Activated gamma-delta T cell (primary cell): ENCODE measurements around the gene TCF7L2.

Experiments
- DNase-seq: peaks from one replicate; lab custom pipeline; 2025; lab: John Stamatoyannopoulos, UW

TCF7L2 gene

GRCh38 chr10:112948196-112948595 is 1.9 kb upstream of the TCF7L2 start:
- no peak for DNase-seq

- no peak for DNase-seq
Measured at GRCh38 chr10:112949143-112949823, 764 bp upstream of the TCF7L2 start.

- DNase-seq = no peak
Measured at GRCh38 chr10:112950714-112951358, 789 bp downstream of the TCF7L2 start.

GRCh38 chr10:112951359-112952281 is 1.6 kb downstream of the TCF7L2 start:
- peak; percentile 22 for DNase-seq

- no peak for DNase-seq
Measured at GRCh38 chr10:112952282-112953173, 2.5 kb downstream of the TCF7L2 start.

GRCh38 chr10:112953174-112954159 is 3.4 kb downstream of the TCF7L2 start:
- no peak for DNase-seq

GRCh38 chr10:112954974-112955581 is 5.0 kb downstream of the TCF7L2 start:
- no peak for DNase-seq

- DNase-seq = no peak
Measured at GRCh38 chr10:112955582-112956421, 5.8 kb downstream of the TCF7L2 start.

- no peak for DNase-seq
Measured at GRCh38 chr10:112956631-112957350, 6.7 kb downstream of the TCF7L2 start.

- no peak for DNase-seq
Measured at GRCh38 chr10:112957640-112958092, 7.6 kb downstream of the TCF7L2 start.

- DNase-seq = no peak
Measured at GRCh38 chr10:112958275-112958995, 8.4 kb downstream of the TCF7L2 start.

- DNase-seq = no peak
Measured at GRCh38 chr10:112959207-112959838, 9.3 kb downstream of the TCF7L2 start.

- no peak for DNase-seq
Measured at GRCh38 chr10:112960151-112960681, 10.2 kb downstream of the TCF7L2 start.

GRCh38 chr10:112961609-112962008 is 11.6 kb downstream of the TCF7L2 start:
- DNase-seq = no peak

GRCh38 chr10:112962343-112962742 is 12.3 kb downstream of the TCF7L2 start:
- DNase-seq = no peak

- no peak for DNase-seq
Measured at GRCh38 chr10:112963835-112964234, 13.8 kb downstream of the TCF7L2 start.

- no peak for DNase-seq
Measured at GRCh38 chr10:112964482-112964881, 14.4 kb downstream of the TCF7L2 start.
